ENCODE measurements around the gene TRPT1.

Gene TRPT1

GRCh38 chr11:64206457-64207255, 19.3 kb downstream of the TRPT1 start, which contains the start of gene FERMT3:
Gene FERMT3, plus strand, starts transcription at chr11:64206721. Its CDS starts 644 bp downstream, at chr11:64207365.
- peak; percentile 7 for DNase-seq

GRCh38 chr11:64204464-64204989, 21.5 kb downstream of the TRPT1 start:
- peak; percentile 2 for DNase-seq

- DNase-seq: no peak
Observed at GRCh38 chr11:64204080-64204440, 21.9 kb downstream of the TRPT1 start.

GRCh38 chr11:64203421-64204079, 22.4 kb downstream of the TRPT1 start:
- no peak for DNase-seq

GRCh38 chr11:64202992-64203391, 23.0 kb downstream of the TRPT1 start:
- no peak for DNase-seq

GRCh38 chr11:64201543-64201942, 24.4 kb downstream of the TRPT1 start:
- DNase-seq: no peak

GRCh38 chr11:64198511-64198910, 27.5 kb downstream of the TRPT1 start:
- no peak for DNase-seq

- no peak for DNase-seq
Observed at GRCh38 chr11:64196626-64197025, 29.4 kb downstream of the TRPT1 start.

- DNase-seq: no peak
Observed at GRCh38 chr11:64192434-64192833, 33.6 kb downstream of the TRPT1 start.

- no peak for DNase-seq
Observed at GRCh38 chr11:64186492-64187165, 39.4 kb downstream of the TRPT1 start.

- peak; percentile 99 for DNase-seq
Observed at GRCh38 chr11:64185693-64186491, 40.1 kb downstream of the TRPT1 start, which contains the start of gene STIP1. Gene STIP1, plus strand, starts transcription at chr11:64186171. Its CDS starts 91 bp downstream, at chr11:64186262.

- DNase-seq: no peak
Observed at GRCh38 chr11:64185175-64185692, 40.8 kb downstream of the TRPT1 start.

GRCh38 chr11:64183890-64184289, 42.1 kb downstream of the TRPT1 start:
- no peak for DNase-seq

GRCh38 chr11:64181506-64182411, 44.2 kb downstream of the TRPT1 start:
- peak; percentile 24 for DNase-seq

- no peak for DNase-seq
Observed at GRCh38 chr11:64180891-64181290, 45.1 kb downstream of the TRPT1 start.

- DNase-seq: no peak
Observed at GRCh38 chr11:64178951-64179639, 46.9 kb downstream of the TRPT1 start.

GRCh38 chr11:64178203-64178602, 47.8 kb downstream of the TRPT1 start:
- no peak for DNase-seq

- DNase-seq: no peak
Observed at GRCh38 chr11:64176751-64177150, 49.2 kb downstream of the TRPT1 start.

Measured in SIG-M5 (cell line).